ENCODE results near the gene SND1.

DNA sequence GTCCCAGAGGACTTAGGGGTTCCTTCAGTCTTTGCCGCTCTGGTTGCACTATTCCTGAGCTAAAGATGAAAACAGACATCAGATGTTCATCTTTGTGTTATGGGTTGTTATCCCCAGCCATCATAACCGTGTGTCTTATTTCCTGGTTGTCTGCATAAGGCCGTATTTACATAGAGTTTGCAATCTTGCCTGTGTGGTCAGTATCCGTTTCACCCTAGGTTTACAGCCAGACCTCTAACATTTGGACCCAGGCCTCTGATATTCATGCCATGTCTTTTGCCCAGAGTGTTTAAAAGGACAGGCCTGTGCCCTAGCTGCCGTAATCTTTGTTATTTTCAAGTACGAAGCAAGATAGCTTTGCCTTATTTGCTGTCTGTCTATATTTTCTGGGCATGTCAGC is 352.6 kb downstream of the SND1 start:
- TF ChIP-seq, protein P1, sequence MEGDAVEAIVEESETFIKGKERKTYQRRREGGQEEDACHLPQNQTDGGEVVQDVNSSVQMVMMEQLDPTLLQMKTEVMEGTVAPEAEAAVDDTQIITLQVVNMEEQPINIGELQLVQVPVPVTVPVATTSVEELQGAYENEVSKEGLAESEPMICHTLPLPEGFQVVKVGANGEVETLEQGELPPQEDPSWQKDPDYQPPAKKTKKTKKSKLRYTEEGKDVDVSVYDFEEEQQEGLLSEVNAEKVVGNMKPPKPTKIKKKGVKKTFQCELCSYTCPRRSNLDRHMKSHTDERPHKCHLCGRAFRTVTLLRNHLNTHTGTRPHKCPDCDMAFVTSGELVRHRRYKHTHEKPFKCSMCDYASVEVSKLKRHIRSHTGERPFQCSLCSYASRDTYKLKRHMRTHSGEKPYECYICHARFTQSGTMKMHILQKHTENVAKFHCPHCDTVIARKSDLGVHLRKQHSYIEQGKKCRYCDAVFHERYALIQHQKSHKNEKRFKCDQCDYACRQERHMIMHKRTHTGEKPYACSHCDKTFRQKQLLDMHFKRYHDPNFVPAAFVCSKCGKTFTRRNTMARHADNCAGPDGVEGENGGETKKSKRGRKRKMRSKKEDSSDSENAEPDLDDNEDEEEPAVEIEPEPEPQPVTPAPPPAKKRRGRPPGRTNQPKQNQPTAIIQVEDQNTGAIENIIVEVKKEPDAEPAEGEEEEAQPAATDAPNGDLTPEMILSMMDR (IDR thresholded peaks at IDR 0.05): no peak
- TF ChIP-seq POLR2A (IDR thresholded peaks at IDR 0.05): no peak
